HCT116 (cell line): ENCODE results near the gene PKM.
"Not testable (repeated sequence)": the region's sequence is repeated elsewhere in the genome, so short reads cannot be mapped to it uniquely, and the experiment has no call there.

Source experiments
- CTCF ChIP-seq, 3 experiments: fragments of 200-600 bp in 1 of 3; sonication (generic) in 1 of 3; IDR thresholded peaks in 2 of 3; conservative IDR thresholded peaks in 1 of 3; 2 replicates each; pipeline ENCODE4 v1.5.1; 2012 to 2017; ENCODE audit warnings: low read depth in 2 of 3, low read length in 2 of 3, antibody characterized with exemption in 1 of 3, borderline replicate concordance in 1 of 3, control low read depth in 1 of 3, mild to moderate bottlenecking in 1 of 3, mixed read lengths in 1 of 3, mixed run types in 1 of 3, moderate library complexity in 1 of 3; ENCODE audit not compliant: insufficient read depth in 1 of 3
- EGR1 ChIP-seq: IDR thresholded peaks from 2 replicates; pipeline ENCODE4 v1.6.1; 2012; ENCODE audit warnings: low read depth
- EZH2phosphoT487 ChIP-seq: fragments of 200-600 bp; IDR thresholded peaks from 2 replicates; pipeline ENCODE4 v1.6.1; 2018; ENCODE audit warnings: antibody characterized with exemption, borderline replicate concordance
- JUND ChIP-seq: IDR thresholded peaks from 2 replicates; pipeline ENCODE4 v1.6.1; 2012
- MAX ChIP-seq: IDR thresholded peaks from 2 replicates; pipeline ENCODE4 v1.6.1; 2012
- POLR2A ChIP-seq: IDR thresholded peaks from 2 replicates; pipeline ENCODE4 v1.7.0; 2011; ENCODE audit warnings: borderline replicate concordance; ENCODE audit not compliant: insufficient read depth, insufficient read length; ENCODE audit errors: extremely low read depth
- POLR2AphosphoS5 ChIP-seq: IDR thresholded peaks from 2 replicates; pipeline ENCODE4 v1.6.1; 2011; ENCODE audit warnings: mild to moderate bottlenecking, low read depth, low read length, moderate library complexity
- REST ChIP-seq: IDR thresholded peaks from 2 replicates; pipeline ENCODE4 v1.6.1; 2012; ENCODE audit warnings: low read depth

GRCh38 chr15:72171978-72172377 lies 59.0 kb downstream of the PKM start:
- not testable (repeated sequence) for TF ChIP-seq CTCF (IDR thresholded peaks at IDR 0.05 in 2 of 3, conservative IDR thresholded peaks at IDR 0.05 in 1 of 3; ENCODE audit: borderline replicate concordance in 1 of 3, insufficient read depth in 1 of 3, low read depth in 2 of 3, low read length in 2 of 3); MAX; EGR1; POLR2A; POLR2AphosphoS5; REST; EZH2phosphoT487; JUND
